Body of pancreas (tissue), 4 donors: Measurements from ENCODE around the gene EPB41L5. TPM values are rescaled to one million over a fixed set of nuclear protein-coding genes. Genes with fewer than 3 reads are reported as not detected.
"Not testable (repeated sequence)": the region's sequence is repeated elsewhere in the genome, so short reads cannot be mapped to it uniquely, and the experiment has no call there.

Experiments
- ATAC-seq: fragments of 150-250 bp; one replicate; pipeline ENCODE4 v1.9.1; 2016
- DNase-seq, 4 donors: peaks; one replicate each; pipeline ENCODE4 v3.0.0-alpha.2; 2019
- H3K27ac ChIP-seq, 4 donors: fragments of 200-600 bp; sonication (generic); 1 replicate in 3 of 4; 2 replicates in 1 of 4; pipeline versions ENCODE4 v1.5.1 to v1.6.1; 2016 to 2019; ENCODE audit warnings: mild to moderate bottlenecking in 1 of 4, mixed read lengths in 1 of 4, moderate library complexity in 1 of 4
- H3K27me3 ChIP-seq, 2 donors: fragments of 200-600 bp; sonication (generic); one replicate each; pipeline ENCODE4 v1.6.0; 2016; ENCODE audit warnings: mild to moderate bottlenecking in 1 of 2
- H3K36me3 ChIP-seq, 2 donors: fragments of 200-600 bp; sonication (generic); replicated peaks in 1 of 2; 2 replicates each; pipeline ENCODE4 v1.5.1; 2016; ENCODE audit warnings: low read depth in 2 of 2; ENCODE audit not compliant: insufficient read depth in 1 of 2
- H3K4me1 ChIP-seq: fragments of 200-600 bp; sonication (generic); one replicate; pipeline ENCODE4 v1.6.0; 2016
- H3K4me3 ChIP-seq, 2 donors: fragments of 200-600 bp; sonication (generic); 1 replicate in 1 of 2; 2 replicates in 1 of 2; pipeline ENCODE4 v1.5.1; 2016 to 2019
- H3K9me3 ChIP-seq, 3 donors: fragments of 200-600 bp; sonication (generic); 1 replicate in 2 of 3; 2 replicates in 1 of 3; pipeline ENCODE4 v1.5.1; 2016
- CTCF ChIP-seq, 7 experiments: fragments of 450-650 bp in 4 of 7; fragments of 200-600 bp in 3 of 7; sonication (generic) in 3 of 7; IDR thresholded peaks; one replicate each; pipeline ENCODE4 v1.5.1; 2016 to 2019; ENCODE audit warnings: antibody characterized with exemption in 7 of 7
- POLR2A ChIP-seq, 3 donors: fragments of 450-650 bp; IDR thresholded peaks; one replicate each; pipeline ENCODE4 v1.6.1; 2016; ENCODE audit warnings: antibody characterized with exemption in 3 of 3, mild to moderate bottlenecking in 2 of 3
- WGBS, 2 donors: methylation state at CpG; one replicate each; pipeline ENCODE4 v1.1.5; 2017; 5-methylcytosine and 5-hydroxymethylcytosine counted together
- intact Hi-C: fragments of 100-400 bp; cut with DNase I; formaldehyde crosslinking; loops from one replicate; pipeline ENCODE4 v1.15.1; 2023
- total RNA-seq, 2 donors: library from RNA; depleted of rRNA; stranded (reverse); fragments of >200 nt; gene quantifications; one replicate each; pipeline ENCODE4 v1.1.0, GENCODE V29; 2016

Gene EPB41L5
- total RNA-seq, 2 donors from 2014 or later = 27.2 to 32.6 TPM

GRCh38 chr2:120128216-120128615 is 115.3 kb downstream of the EPB41L5 start:
- Histone ChIP-seq H3K27ac (no peak overlapping the region), H3K4me3 (no peak overlapping the region), H3K36me3 (peaks cover 0 to 2% of the 10 kb centered on the region in 2 donors), H3K4me1 (no peaks in the 10 kb centered on the region), H3K27me3 (no peaks in the 10 kb centered on the region), H3K9me3 (no peaks in the 10 kb centered on the region)
- ATAC-seq = no peak
- TF ChIP-seq POLR2A (IDR thresholded peaks at IDR 0.05) = no peak
- no peak for TF ChIP-seq CTCF (IDR thresholded peaks at IDR 0.05)
- intact Hi-C loops = no loop called here
- no peak for DNase-seq

GRCh38 chr2:120132190-120132589 is 119.3 kb downstream of the EPB41L5 start:
- Histone ChIP-seq H3K4me1 (no peaks in the 10 kb centered on the region), H3K27ac (no peak overlapping the region), H3K36me3 (peaks cover 0 to 3% of the 10 kb centered on the region in 2 donors), H3K9me3 (no peaks in the 10 kb centered on the region), H3K27me3 (no peaks in the 10 kb centered on the region), H3K4me3 (no peak overlapping the region)
- ATAC-seq (no peak), DNase-seq (no peak)
- WGBS, 2 donors = 88 to 97% methylated on average over 5 of the region's 5 CpGs
- TF ChIP-seq POLR2A (IDR thresholded peaks at IDR 0.05) (no peak), CTCF (IDR thresholded peaks at IDR 0.05) (no peak)
- intact Hi-C loops = no loop called here

- H3K4me1 ChIP-seq = no peaks in the 10 kb centered on the region
- H3K9me3 ChIP-seq = no peaks in the 10 kb centered on the region
- no peak overlapping the region for H3K4me3 ChIP-seq
- no peak for DNase-seq
- TF ChIP-seq POLR2A (IDR thresholded peaks at IDR 0.05) = no peak
- no peak for TF ChIP-seq CTCF (IDR thresholded peaks at IDR 0.05)
- intact Hi-C loops = no loop called here
- whole genome bisulfite sequencing, 2 donors = 90 to 100% methylated on average over 1 of the region's 1 CpG
- ATAC-seq = no peak
- no peaks in the 10 kb centered on the region for H3K27me3 ChIP-seq
- no peak overlapping the region for H3K27ac ChIP-seq
- peaks cover 0 to 3% of the 10 kb centered on the region in 2 donors for H3K36me3 ChIP-seq
Observed at GRCh38 chr2:120132691-120133090, 119.8 kb downstream of the EPB41L5 start.

- ATAC-seq = no peak
- 94% methylated on average over 2 of the region's 2 CpGs for WGBS, 2 donors
- Histone ChIP-seq H3K9me3 (no peaks in the 10 kb centered on the region), H3K36me3 (peaks cover 0 to 3% of the 10 kb centered on the region in 2 donors), H3K4me3 (no peak overlapping the region), H3K27ac (no peak overlapping the region), H3K4me1 (no peaks in the 10 kb centered on the region), H3K27me3 (no peaks in the 10 kb centered on the region)
- TF ChIP-seq CTCF (IDR thresholded peaks at IDR 0.05) = no peak
- no peak for TF ChIP-seq POLR2A (IDR thresholded peaks at IDR 0.05)
- intact Hi-C loops = no loop called here
- DNase-seq = no peak
Observed at GRCh38 chr2:120133572-120134244, 120.8 kb downstream of the EPB41L5 start.

GRCh38 chr2:120134263-120134662 is 121.4 kb downstream of the EPB41L5 start:
- Histone ChIP-seq H3K27ac (no peak overlapping the region), H3K36me3 (peaks cover 0 to 3% of the 10 kb centered on the region in 2 donors), H3K4me3 (no peak overlapping the region), H3K4me1 (no peaks in the 10 kb centered on the region), H3K27me3 (no peaks in the 10 kb centered on the region), H3K9me3 (no peaks in the 10 kb centered on the region)
- intact Hi-C loops = no loop called here
- ATAC-seq (no peak), DNase-seq (no peak)
- 85 to 89% methylated on average over 4 of the region's 4 CpGs for WGBS, 2 donors
- no peak for TF ChIP-seq CTCF (IDR thresholded peaks at IDR 0.05)
- TF ChIP-seq POLR2A (IDR thresholded peaks at IDR 0.05) = no peak

- WGBS, 2 donors = 94 to 98% methylated on average over 2 of the region's 2 CpGs
- ATAC-seq = not testable (repeated sequence)
Observed at GRCh38 chr2:120135013-120135412, 122.1 kb downstream of the EPB41L5 start.

More at GRCh38 chr2:120135013-120135412, 122.1 kb downstream of the EPB41L5 start:
- H3K27ac ChIP-seq, H3K4me3 ChIP-seq, intact Hi-C loops, H3K27me3 ChIP-seq, H3K36me3 ChIP-seq, H3K9me3 ChIP-seq, DNase-seq, H3K4me1 ChIP-seq: not testable (repeated sequence)
